Fibroblast of mammary gland (primary cell): ENCODE data around the gene RIC1.
A peak's percentile ranks its signal among the peaks of the same experiment; 100 is the strongest.
"Not testable (repeated sequence)": the region's sequence is repeated elsewhere in the genome, so short reads cannot be mapped to it uniquely, and the experiment has no call there.

Experiments
- DNase-seq: peaks from one replicate; pipeline ENCODE4 v3.0.0-alpha.2; 2010; ENCODE audit warnings: low read depth
- H3K4me3 ChIP-seq: 2 replicates; pipeline ENCODE4 v1.5.1; 2011; ENCODE audit warnings: low read depth, mild to moderate bottlenecking, low read length, moderate library complexity; ENCODE audit not compliant: control insufficient read depth
- CTCF ChIP-seq: conservative IDR thresholded peaks from 2 replicates; pipeline ENCODE4 v1.5.1; 2011; ENCODE audit warnings: low read depth, low read length, inconsistent platforms; ENCODE audit not compliant: control insufficient read depth, insufficient read depth

The RIC1 gene

GRCh38 chr9:5719100-5719926, 90.4 kb downstream of the RIC1 start:
- no peak for TF ChIP-seq CTCF
- peak; percentile 52 for DNase-seq
- H3K4me3 ChIP-seq = no peak overlapping the region

DNA sequence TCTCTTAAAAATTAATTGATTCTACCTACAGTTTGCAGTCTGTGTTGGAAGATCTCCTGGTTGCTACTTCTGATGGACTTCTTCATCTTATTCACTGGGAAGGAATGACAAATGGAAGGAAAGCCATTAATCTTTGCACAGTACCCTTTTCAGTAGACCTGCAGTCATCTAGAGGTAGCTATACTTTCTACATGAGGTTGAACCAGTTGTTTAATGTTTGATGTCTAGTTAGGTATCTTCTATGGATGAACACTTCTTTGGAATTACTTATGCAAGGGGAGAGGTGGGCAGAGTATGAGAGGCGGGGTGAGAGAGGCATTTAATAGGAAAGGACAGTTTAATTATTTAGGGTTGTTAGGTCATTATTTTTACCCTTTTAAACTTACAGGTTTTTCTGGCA, 91.2 kb downstream of the RIC1 start:
- TF ChIP-seq CTCF = no peak
- no peak for DNase-seq
- no peak overlapping the region for H3K4me3 ChIP-seq

DNA sequence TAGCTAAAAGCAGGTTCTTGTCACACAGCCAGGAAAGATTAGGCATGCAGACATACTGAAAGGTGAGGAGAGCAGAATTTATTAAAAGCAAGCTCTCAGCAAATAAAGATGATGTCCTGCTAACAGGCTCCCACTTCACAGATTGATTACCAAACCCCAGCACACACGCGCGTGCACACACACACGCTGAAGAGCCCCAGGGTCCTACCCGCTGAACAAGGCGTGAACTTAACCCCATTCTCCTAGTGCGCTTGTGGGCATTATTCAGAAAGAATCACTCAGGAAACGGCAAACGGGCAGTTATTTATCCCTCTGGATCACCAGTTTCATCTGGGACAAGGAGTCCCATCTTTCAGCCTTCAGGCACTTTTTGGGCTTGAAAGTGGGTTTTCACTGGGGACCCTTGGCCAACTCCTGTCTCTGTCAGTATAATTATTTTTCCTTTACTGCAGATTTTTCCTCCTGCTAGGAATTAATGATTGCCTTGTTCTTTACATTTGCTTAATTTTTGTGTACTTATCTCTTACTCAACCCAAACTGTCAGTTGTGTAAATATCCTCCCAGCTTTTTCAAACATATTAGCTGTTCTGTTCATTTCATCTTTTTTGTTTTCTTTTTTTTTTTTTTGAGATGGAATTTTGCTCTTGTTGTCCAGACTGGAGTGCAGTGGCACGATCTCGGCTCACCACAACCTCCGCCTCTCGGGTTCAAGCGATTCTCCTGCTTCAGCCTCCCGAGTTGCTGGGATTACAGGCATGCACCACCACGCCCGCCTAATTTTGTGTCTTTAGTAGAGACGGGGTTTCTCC, 92.6 kb downstream of the RIC1 start:
- DNase-seq = no peak
- H3K4me3 ChIP-seq = no peak overlapping the region
- TF ChIP-seq CTCF = no peak

GRCh38 chr9:5722679-5723078, 93.8 kb downstream of the RIC1 start:
- DNase-seq, H3K4me3 ChIP-seq: not testable (repeated sequence)

DNA sequence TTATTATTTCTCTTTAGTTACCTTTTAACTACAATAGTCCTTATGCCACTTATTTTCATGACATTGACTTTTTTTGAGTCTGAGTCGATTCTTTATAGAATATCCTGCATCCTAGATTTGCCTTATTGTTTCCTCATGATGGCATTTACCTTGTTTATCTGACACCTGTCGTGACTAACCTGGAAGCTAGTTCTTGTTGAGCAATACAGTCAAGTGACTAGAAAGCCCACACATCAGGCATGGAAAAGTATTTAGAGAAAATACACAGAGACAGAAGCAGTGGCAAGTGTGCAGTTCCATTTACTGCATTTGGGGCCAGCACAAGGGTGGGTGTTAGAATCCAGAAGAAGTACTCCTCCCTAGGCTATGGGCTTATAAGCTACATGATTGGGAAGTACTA, 106.2 kb downstream of the RIC1 start:
- no peak for TF ChIP-seq CTCF
- DNase-seq = no peak
- no peak overlapping the region for H3K4me3 ChIP-seq

GRCh38 chr9:5736563-5737346, 107.8 kb downstream of the RIC1 start:
- TF ChIP-seq CTCF = no peak
- no peak for DNase-seq
- H3K4me3 ChIP-seq = no peak overlapping the region
